Measurements from ENCODE around the gene RAD23A.

DNA sequence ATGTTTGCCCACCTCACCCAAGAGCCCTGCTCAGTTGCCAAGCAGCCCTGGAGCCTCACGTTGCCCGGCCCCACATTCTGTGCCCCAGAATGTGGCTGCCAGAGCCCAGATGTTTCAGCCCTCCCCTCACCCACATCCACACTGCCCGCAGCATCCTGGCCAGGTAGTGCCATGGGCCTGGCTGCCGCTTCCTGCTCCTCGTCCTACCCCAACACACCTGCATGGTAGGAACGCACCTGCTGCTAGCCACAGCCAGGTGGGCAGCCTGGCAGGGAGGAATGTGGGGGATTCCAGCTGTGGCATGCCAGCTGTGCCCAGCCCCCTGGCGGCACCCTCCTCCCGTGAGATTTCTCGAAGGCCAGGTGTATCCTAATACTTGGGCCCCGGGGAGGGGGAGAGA lies 42.1 kb downstream of the RAD23A start:
- TF ChIP-seq, protein P1, sequence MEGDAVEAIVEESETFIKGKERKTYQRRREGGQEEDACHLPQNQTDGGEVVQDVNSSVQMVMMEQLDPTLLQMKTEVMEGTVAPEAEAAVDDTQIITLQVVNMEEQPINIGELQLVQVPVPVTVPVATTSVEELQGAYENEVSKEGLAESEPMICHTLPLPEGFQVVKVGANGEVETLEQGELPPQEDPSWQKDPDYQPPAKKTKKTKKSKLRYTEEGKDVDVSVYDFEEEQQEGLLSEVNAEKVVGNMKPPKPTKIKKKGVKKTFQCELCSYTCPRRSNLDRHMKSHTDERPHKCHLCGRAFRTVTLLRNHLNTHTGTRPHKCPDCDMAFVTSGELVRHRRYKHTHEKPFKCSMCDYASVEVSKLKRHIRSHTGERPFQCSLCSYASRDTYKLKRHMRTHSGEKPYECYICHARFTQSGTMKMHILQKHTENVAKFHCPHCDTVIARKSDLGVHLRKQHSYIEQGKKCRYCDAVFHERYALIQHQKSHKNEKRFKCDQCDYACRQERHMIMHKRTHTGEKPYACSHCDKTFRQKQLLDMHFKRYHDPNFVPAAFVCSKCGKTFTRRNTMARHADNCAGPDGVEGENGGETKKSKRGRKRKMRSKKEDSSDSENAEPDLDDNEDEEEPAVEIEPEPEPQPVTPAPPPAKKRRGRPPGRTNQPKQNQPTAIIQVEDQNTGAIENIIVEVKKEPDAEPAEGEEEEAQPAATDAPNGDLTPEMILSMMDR (conservative IDR thresholded peaks at IDR 0.05 in 1 of 2, IDR thresholded peaks at IDR 0.05 in 1 of 2; ENCODE audit: extremely low read depth in 1 of 2, insufficient read depth in 1 of 2, low read depth in 1 of 2, low read length in 2 of 2): no peak
- no peak for TF ChIP-seq EZH2 (IDR thresholded peaks at IDR 0.05; ENCODE audit: borderline replicate concordance, low read length)

Measured in mammary epithelial cell (primary cell).